K562 (cell line): ENCODE data around the gene NLGN4X. TPM values are rescaled to one million over a fixed set of nuclear protein-coding genes. Genes with fewer than 3 reads are reported as not detected.

Experiments
- ATAC-seq: fragments of 200-7000 bp; cut with Tn5 transposase; 3 replicates; pipeline ENCODE4 v1.9.1; 2020; ENCODE audit warnings: moderate library complexity
- BruUV-seq: library from RNA; stranded (reverse); fragments of 400-500 nt; replicated peaks from 2 replicates; lab custom pipeline; 2021; lab: Mats Ljungman, UMichigan
- CTCF ChIA-PET: fragments of 300-600 bp; formaldehyde crosslinking; extraction: SDS; loops from one replicate; lab custom pipeline; 2021; ENCODE audit warnings: low intra/inter-chr PET ratio; lab: Yijun Ruan, JAX
- POLR2A ChIA-PET: fragments of 300-600, 350-650 bp; sonication (Branson Sonifier 250); formaldehyde crosslinking; extraction: SDS; loops from one replicate; lab custom pipeline; 2021; ENCODE audit warnings: antibody characterized with exemption, inconsistent platforms; lab: Yijun Ruan, JAX
- DNase-seq, 4 experiments: peaks; one replicate each; pipeline versions ENCODE4 v3.0.0 to v3.0.0-alpha.2; 2011 to 2018; ENCODE audit warnings: low spot score in 3 of 4, mixed read lengths in 3 of 4; ENCODE audit errors: extremely low read depth in 1 of 4
- FAIRE-seq: peaks from 2 replicates; lab custom pipeline; 2011; peaks lifted over from hg19 to GRCh38; lab: Jason Lieb, UNC
- H2AFZ ChIP-seq: 2 replicates; pipeline ENCODE4 v1.6.0; 2011; ENCODE audit warnings: low read depth, low read length, control low read depth, inconsistent platforms
- H3K27ac ChIP-seq: fragments of 200-600 bp; 3 replicates; pipeline ENCODE4 v1.8.0; 2011; ENCODE audit warnings: low read depth, mild to moderate bottlenecking, control low read depth, inconsistent platforms, low read length, moderate library complexity, mixed read lengths; ENCODE audit errors: extremely low read depth
- H3K27me3 ChIP-seq, 2 experiments: fragments of 300-600 bp in 1 of 2; 2 replicates in 1 of 2; 3 replicates in 1 of 2; pipeline versions ENCODE4 v1.6.0 to v1.8.0; 2011; ENCODE audit warnings: inconsistent platforms in 2 of 2, low read length in 2 of 2, mild to moderate bottlenecking in 1 of 2, mixed read lengths in 1 of 2, moderate library complexity in 1 of 2; ENCODE audit not compliant: control insufficient read depth in 2 of 2, insufficient read depth in 2 of 2
- H3K36me3 ChIP-seq: fragments of 300-600 bp; 3 replicates; pipeline ENCODE4 v1.8.0; 2011; ENCODE audit warnings: mild to moderate bottlenecking, low read length, inconsistent platforms; ENCODE audit not compliant: control insufficient read depth, insufficient read depth
- H3K4me1 ChIP-seq, 2 experiments: fragments of 200-600 bp in 1 of 2; replicated peaks in 1 of 2; 2 replicates in 1 of 2; 3 replicates in 1 of 2; pipeline versions ENCODE4 v1.5.1 to v1.8.0; 2011; ENCODE audit warnings: inconsistent platforms in 2 of 2, low read length in 2 of 2, mild to moderate bottlenecking in 1 of 2, mixed read lengths in 1 of 2, moderate library complexity in 1 of 2; ENCODE audit not compliant: control insufficient read depth in 2 of 2, insufficient read depth in 2 of 2
- H3K4me2 ChIP-seq: 2 replicates; pipeline ENCODE4 v1.6.1; 2011; ENCODE audit warnings: low read length, control low read depth, inconsistent platforms, mixed read lengths; ENCODE audit not compliant: insufficient read depth
- H3K4me3 ChIP-seq: fragments of 200-600 bp; sonication (generic), shearing (Covaris generic); 2 replicates; pipeline ENCODE4 v1.5.1; 2016; ENCODE audit warnings: control low read depth, inconsistent platforms
- H3K79me2 ChIP-seq: fragments of 200-600 bp; 3 replicates; pipeline ENCODE4 v1.8.0; 2011; ENCODE audit warnings: low read length, inconsistent platforms; ENCODE audit not compliant: control insufficient read depth, insufficient read depth
- H3K9ac ChIP-seq, 2 experiments: 2 replicates each; pipeline versions ENCODE4 v1.6.0 to v1.6.1; 2011; ENCODE audit warnings: low read depth in 2 of 2, low read length in 2 of 2, control low read depth in 1 of 2, inconsistent platforms in 1 of 2, mild to moderate bottlenecking in 1 of 2, mixed read lengths in 1 of 2; ENCODE audit not compliant: insufficient read depth in 1 of 2
- H3K9me1 ChIP-seq: one replicate; pipeline ENCODE4 v1.6.0; 2011; ENCODE audit warnings: inconsistent platforms, mild to moderate bottlenecking, low read length, moderate library complexity; ENCODE audit not compliant: control insufficient read depth, insufficient read depth
- H3K9me3 ChIP-seq: replicated peaks from 2 replicates; pipeline ENCODE4 v1.5.1; 2011; ENCODE audit warnings: low read depth, low read length, inconsistent platforms; ENCODE audit not compliant: control insufficient read depth, insufficient read depth
- H4K20me1 ChIP-seq: replicated peaks from 2 replicates; pipeline ENCODE4 v1.6.1; 2011; ENCODE audit warnings: low read length, inconsistent platforms, mixed read lengths; ENCODE audit not compliant: control insufficient read depth, insufficient read depth
- ATF1 ChIP-seq, 2 experiments: fragments of 450-650 bp in 1 of 2; IDR thresholded peaks; 2 replicates each; pipeline ENCODE4 v1.6.1; 2016; ENCODE audit warnings: missing compliant biosample characterization in 1 of 2, missing genetic modification characterization in 1 of 2
- CTCF ChIP-seq, 3 experiments: IDR thresholded peaks in 2 of 3; conservative IDR thresholded peaks in 1 of 3; 2 replicates each; pipeline ENCODE4 v1.5.1; 2011 to 2012; ENCODE audit warnings: low read length in 3 of 3, mild to moderate bottlenecking in 3 of 3, control low read depth in 2 of 3, improper control_type of control experiment in 1 of 3, inconsistent platforms in 1 of 3, low read depth in 1 of 3, mixed read lengths in 1 of 3, moderate library complexity in 1 of 3; ENCODE audit not compliant: insufficient read depth in 2 of 3
- GABPB2 ChIP-seq: fragments of 250-450 bp; sonication (Bioruptor Pico); conservative IDR thresholded peaks from 2 replicates; pipeline ENCODE4 v1.5.1; 2021; ENCODE audit warnings: mild to moderate bottlenecking
- RAD21 ChIP-seq, 2 experiments: fragments of 250-450 bp in 1 of 2; fragments of 450-650 bp in 1 of 2; sonication (Bioruptor Pico) in 1 of 2; formaldehyde crosslinking in 1 of 2; IDR thresholded peaks in 1 of 2; conservative IDR thresholded peaks in 1 of 2; 2 replicates each; pipeline versions ENCODE4 v1.4.0 to v1.8.0; 2020 to 2022; ENCODE audit warnings: mild to moderate bottlenecking in 2 of 2, moderate library complexity in 1 of 2
- ZNF347 ChIP-seq: fragments of 450-650 bp; formaldehyde crosslinking; IDR thresholded peaks from 2 replicates; pipeline ENCODE4 v1.4.0; 2020; ENCODE audit warnings: low read depth, mild to moderate bottlenecking, moderate library complexity
- WGBS: fragments of 100-300 bp; shearing (Covaris generic); methylation state at CpG from one replicate; pipeline ENCODE4 v1.1.6; 2016; ENCODE audit warnings: low coverage, mixed read lengths; ENCODE audit not compliant: insufficient coverage; ENCODE audit errors: missing lambda C conversion rate; 5-methylcytosine and 5-hydroxymethylcytosine counted together
- in situ Hi-C: fragments of 300-500 bp; cut with MboI; formaldehyde crosslinking; loops from 4 replicates; pipeline ENCODE4 v1.15.0; 2018; ENCODE audit warnings: inconsistent platforms, mixed read lengths
- intact Hi-C: fragments of 100-400 bp; cut with micrococcal nuclease; formaldehyde crosslinking; loops from 2 replicates; pipeline ENCODE4 v1.14.2; 2022
- polyA plus RNA-seq, 8 experiments: library from polyadenylated mRNA; depleted of rRNA in 4 of 8; stranded (reverse) in 5 of 8; unstranded in 3 of 8; fragments of >200 nt; fragmentation: Nextera tagmentation in 2 of 8; fragmentation: Illumina TruSeq in 1 of 8; extraction: Ambion mirVana in 2 of 8; extraction: Trizol in 1 of 8; gene quantifications; 2 replicates each; pipeline versions ENCODE4 v1.2.1 to v1.2.3, GENCODE V29; 2011 to 2014; ENCODE audit warnings: inconsistent platforms in 1 of 8, missing spikeins in 1 of 8
- total RNA-seq, 7 experiments: library from RNA; depleted of rRNA in 6 of 7; stranded (reverse); fragments of >200 nt in 6 of 7; fragmentation: Illumina TruSeq in 2 of 7; extraction: Trizol in 2 of 7; gene quantifications; 2 replicates each; pipeline versions ENCODE4 v1.2.1 to v1.2.3, GENCODE V29; 2011 to 2021; ENCODE audit warnings: low replicate concordance in 1 of 7

The NLGN4X gene
- total and polyA plus RNA-seq, 9 of the 15 experiments (the other 6 are each of a cell fraction or from before 2014, with no cell fraction given): 0.07 TPM; not detected in 8

DNA sequence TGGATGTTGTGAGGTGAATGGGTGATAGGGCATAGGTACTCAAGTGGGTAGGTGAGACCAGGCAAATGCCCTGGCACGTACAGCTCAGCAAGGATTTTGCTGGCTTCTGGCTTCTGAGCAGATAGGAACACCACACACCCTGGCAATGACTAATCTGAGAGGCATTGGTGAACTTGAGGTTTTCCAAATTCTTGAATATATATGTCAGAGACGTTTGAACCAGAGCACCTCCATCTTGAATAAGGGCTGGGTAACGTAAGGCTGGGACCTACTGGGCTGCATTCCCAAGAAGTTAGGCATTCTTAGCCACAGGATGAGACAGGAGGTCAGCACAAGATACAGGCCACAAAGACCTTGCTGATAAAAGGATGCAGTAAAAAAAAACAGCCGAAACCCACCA, 204.5 kb downstream of the NLGN4X start:
- WGBS: 8% methylated on average over 3 of the region's 4 CpGs
- H3K36me3 ChIP-seq: no peaks in the 10 kb centered on the region
- no peak overlapping the region for H3K4me3 ChIP-seq
- no TSS peak for BruUV-seq
- no peak for FAIRE-seq
- ChIA-PET CTCF (no interaction called here), POLR2A (no interaction called here)
- no peaks in the 10 kb centered on the region for H3K4me1 ChIP-seq
- H2AFZ ChIP-seq: no peak overlapping the region
- in situ Hi-C loops: no loop called here
- no peak overlapping the region for H3K9ac ChIP-seq
- H4K20me1 ChIP-seq: no peaks in the 10 kb centered on the region
- no peak overlapping the region for H3K4me2 ChIP-seq
- no peak for DNase-seq
- no peaks in the 10 kb centered on the region for H3K9me3 ChIP-seq
- H3K27ac ChIP-seq: no peak overlapping the region
- no peak for ATAC-seq
- H3K9me1 ChIP-seq: no peaks in the 10 kb centered on the region
- intact Hi-C loops: no loop called here
- H3K79me2 ChIP-seq: no peaks in the 10 kb centered on the region
- TF ChIP-seq GABPB2 (CRISPR knock-in tag) (no peak), ZNF347 (CRISPR knock-in tag) (no peak)
- no peaks in the 10 kb centered on the region for H3K27me3 ChIP-seq

- no peak overlapping the region for H3K9ac ChIP-seq
- no peaks in the 10 kb centered on the region for H3K36me3 ChIP-seq
- H2AFZ ChIP-seq: no peak overlapping the region
- no peaks in the 10 kb centered on the region for H3K4me1 ChIP-seq
- TF ChIP-seq CTCF (IDR thresholded peaks at IDR 0.05 in 2 of 3, conservative IDR thresholded peaks at IDR 0.05 in 1 of 3; ENCODE audit: insufficient read depth in 2 of 3, low read depth in 1 of 3, low read length in 3 of 3): peak in 2 of 3 experiments; percentile 32 to 43; a peak in 3 of 6 replicates
- peak; percentile 30 to 43; a peak in 3 of 4 replicates for TF ChIP-seq RAD21 (CRISPR knock-in tag; conservative IDR thresholded peaks at IDR 0.05 in 1 of 2, IDR thresholded peaks at IDR 0.05 in 1 of 2)
- no peak for TF ChIP-seq ATF1 (CRISPR knock-in tag; IDR thresholded peaks at IDR 0.05)
- no peak for TF ChIP-seq ATF1 (tag; IDR thresholded peaks at IDR 0.05)
- WGBS: 0% methylated on average over 4 of the region's 4 CpGs
- ChIA-PET POLR2A (no interaction called here), CTCF (no interaction called here)
- BruUV-seq: no TSS peak
- intact Hi-C loops (no loop called here), in situ Hi-C loops (no loop called here)
- no peak overlapping the region for H3K4me2 ChIP-seq
- DNase-seq: peak in 1 of 4 experiments; percentile 4
- H4K20me1 ChIP-seq: no peaks in the 10 kb centered on the region
- no peaks in the 10 kb centered on the region for H3K9me1 ChIP-seq
- FAIRE-seq: no peak
- no peak overlapping the region for H3K4me3 ChIP-seq
- H3K27me3 ChIP-seq: no peaks in the 10 kb centered on the region
- H3K27ac ChIP-seq: no peak overlapping the region
- H3K9me3 ChIP-seq: no peaks in the 10 kb centered on the region
- no peaks in the 10 kb centered on the region for H3K79me2 ChIP-seq
- no peak for ATAC-seq
Observed at GRCh38 chrX:6021316-6022091, 207.2 kb downstream of the NLGN4X start.
